Neutrophil (primary cell): ENCODE measurements around the gene PI4KA.
"Not testable (repeated sequence)": the region's sequence is repeated elsewhere in the genome, so short reads cannot be mapped to it uniquely, and the experiment has no call there.

Source experiments
- H3K27ac ChIP-seq: fragments of 200-600 bp; sonication (generic); 2 replicates; pipeline ENCODE4 v1.5.1; 2016; ENCODE audit warnings: mild to moderate bottlenecking, moderate library complexity
- H3K27me3 ChIP-seq: fragments of 200-600 bp; sonication (generic); 2 replicates; pipeline ENCODE4 v1.6.0; 2016; ENCODE audit warnings: mild to moderate bottlenecking
- H3K36me3 ChIP-seq: fragments of 200-600 bp; sonication (generic); 2 replicates; pipeline ENCODE4 v1.5.1; 2017
- H3K4me1 ChIP-seq, 2 experiments: fragments of 200-600 bp in 1 of 2; sonication (generic) in 1 of 2; 1 replicate in 1 of 2; 2 replicates in 1 of 2; pipeline versions ENCODE4 v1.5.1 to v1.6.1; 2013 to 2016; ENCODE audit warnings: low read depth in 1 of 2, low read length in 1 of 2, mild to moderate bottlenecking in 1 of 2, moderate library complexity in 1 of 2; ENCODE audit not compliant: control insufficient read depth in 1 of 2, insufficient read depth in 1 of 2
- H3K4me3 ChIP-seq, 2 experiments: fragments of 200-600 bp in 1 of 2; sonication (generic) in 1 of 2; 1 replicate in 1 of 2; 2 replicates in 1 of 2; pipeline ENCODE4 v1.5.1; 2013 to 2016; ENCODE audit warnings: low read depth in 1 of 2, low read length in 1 of 2, mild to moderate bottlenecking in 1 of 2, moderate library complexity in 1 of 2
- H3K9me3 ChIP-seq: fragments of 200-600 bp; sonication (generic); 2 replicates; pipeline ENCODE4 v1.5.1; 2016
- CTCF ChIP-seq: fragments of 200-600 bp; sonication (generic); IDR thresholded peaks from 2 replicates; pipeline ENCODE4 v1.5.1; 2016; ENCODE audit warnings: antibody characterized with exemption

Gene PI4KA

GRCh38 chr22:20740222-20740951, 118.2 kb downstream of the PI4KA start:
- Histone ChIP-seq H3K4me3 (no peak overlapping the region), H3K4me1 (peaks cover 9 to 14% of the 10 kb centered on the region in 2 experiments), H3K27me3 (no peaks in the 10 kb centered on the region), H3K9me3 (no peaks in the 10 kb centered on the region), H3K36me3 (peaks cover 43% of the 10 kb centered on the region), H3K27ac (no peak overlapping the region)
- TF ChIP-seq CTCF, result no peak

- Histone ChIP-seq H3K27me3 (no peaks in the 10 kb centered on the region), H3K4me1 (peaks cover 9 to 14% of the 10 kb centered on the region in 2 experiments), H3K4me3 (peak overlapping the region in 1 of 2 experiments; percentile 24), H3K27ac (peak overlapping the region; percentile 78), H3K36me3 (peaks cover 25% of the 10 kb centered on the region), H3K9me3 (no peaks in the 10 kb centered on the region)
- no peak for TF ChIP-seq CTCF
These were observed 120.1 kb downstream of the PI4KA start for GRCh38 chr22:20738394-20739089.

GRCh38 chr22:20736891-20737290, 121.7 kb downstream of the PI4KA start:
- not testable (repeated sequence) for H3K27me3 ChIP-seq, H3K9me3 ChIP-seq, H3K27ac ChIP-seq, H3K4me3 ChIP-seq
- Histone ChIP-seq H3K4me1 (peaks cover 9 to 14% of the 10 kb centered on the region in 2 experiments), H3K36me3 (peaks cover 20% of the 10 kb centered on the region)

- Histone ChIP-seq H3K4me1 (peaks cover 9 to 14% of the 10 kb centered on the region in 2 experiments), H3K36me3 (peaks cover 19% of the 10 kb centered on the region)
- H3K27ac ChIP-seq, H3K4me3 ChIP-seq, H3K9me3 ChIP-seq, H3K27me3 ChIP-seq: not testable (repeated sequence)
These were observed 123.1 kb downstream of the PI4KA start for GRCh38 chr22:20735356-20736162.

- not testable (repeated sequence) for H3K9me3 ChIP-seq, H3K4me3 ChIP-seq, H3K27me3 ChIP-seq, H3K27ac ChIP-seq, H3K4me1 ChIP-seq
- H3K36me3 ChIP-seq, result peaks cover 48% of the 10 kb centered on the region
These were observed 126.2 kb downstream of the PI4KA start for GRCh38 chr22:20732431-20732830.

GRCh38 chr22:20729194-20729593, 129.4 kb downstream of the PI4KA start:
- H3K4me3 ChIP-seq, result no peak overlapping the region
- peaks cover 78% of the 10 kb centered on the region for H3K36me3 ChIP-seq
- no peaks in the 10 kb centered on the region for H3K9me3 ChIP-seq
- H3K4me1 ChIP-seq, result no peaks in the 10 kb centered on the region
- H3K27ac ChIP-seq, result no peak overlapping the region
- H3K27me3 ChIP-seq, result no peaks in the 10 kb centered on the region
- no peak for TF ChIP-seq CTCF
